NCI-H82 treated with DMSO at 0.1 percent for 48 hours (cell line): Measurements from ENCODE around the gene SAG.

Source experiments
- DNase-seq: peaks from one replicate; lab custom pipeline; 2025; ENCODE audit not compliant: unreplicated experiment; lab: John Stamatoyannopoulos, UW

Gene SAG

DNA sequence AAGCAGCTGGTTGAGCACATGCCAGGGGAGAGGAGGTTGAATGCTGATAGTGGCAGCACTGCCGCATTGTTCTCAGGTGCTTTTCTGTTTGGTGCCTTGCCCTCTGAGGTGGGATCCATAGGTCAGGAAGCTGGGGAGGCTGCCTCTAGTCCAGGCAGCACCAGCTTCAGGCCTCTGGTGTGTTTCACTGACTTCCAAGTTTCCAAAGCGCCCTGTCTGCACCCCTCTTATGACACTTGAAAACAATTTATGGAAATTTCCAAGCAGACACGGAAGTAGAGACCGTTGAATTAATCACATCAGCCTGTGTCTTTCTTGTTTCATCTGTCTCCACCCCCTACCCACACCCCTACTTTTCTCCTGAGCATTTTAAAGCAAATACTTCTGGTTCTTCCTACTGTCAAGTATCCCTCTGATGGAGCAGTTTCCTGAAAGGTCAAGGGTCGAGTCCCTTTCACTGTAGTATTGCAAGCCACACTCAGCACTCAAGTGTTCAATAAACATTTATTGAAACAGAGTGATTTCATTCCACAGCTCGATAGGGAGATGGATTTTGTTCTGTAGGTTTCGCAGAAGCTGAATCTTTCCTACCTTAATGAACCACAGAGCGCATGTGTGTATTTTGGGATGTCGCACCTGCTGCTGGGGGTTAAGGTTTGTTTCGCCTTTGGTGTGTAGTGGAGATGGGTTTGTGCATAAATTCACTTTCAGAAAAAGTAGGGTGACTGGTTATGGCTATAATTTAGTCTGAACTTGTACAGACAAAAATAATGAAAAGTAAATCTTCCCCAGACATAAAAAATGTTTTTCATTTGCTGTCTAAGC is 68.1 kb downstream of the SAG start:
- DNase-seq, result no peak

DNA sequence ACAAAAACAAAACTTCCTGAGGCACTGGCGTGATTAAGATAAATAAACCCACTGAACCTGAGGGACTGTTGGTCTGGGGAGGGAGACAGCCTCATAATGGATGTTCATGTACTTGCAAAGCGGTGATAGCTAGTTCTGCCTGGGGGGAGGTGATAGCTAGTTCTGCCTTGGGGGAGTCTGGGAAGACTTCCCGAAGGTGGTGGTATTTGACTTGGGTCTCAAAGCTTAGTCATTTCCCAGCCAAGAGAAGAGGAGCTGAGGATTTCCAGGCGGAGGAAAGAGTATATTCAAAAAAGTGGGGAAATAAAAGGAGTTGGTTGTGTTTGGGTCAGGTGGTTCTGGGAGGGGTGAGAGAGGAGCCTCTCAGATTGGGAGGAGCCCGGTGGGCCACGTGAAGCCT is 71.4 kb downstream of the SAG start:
- DNase-seq, result no peak

DNA sequence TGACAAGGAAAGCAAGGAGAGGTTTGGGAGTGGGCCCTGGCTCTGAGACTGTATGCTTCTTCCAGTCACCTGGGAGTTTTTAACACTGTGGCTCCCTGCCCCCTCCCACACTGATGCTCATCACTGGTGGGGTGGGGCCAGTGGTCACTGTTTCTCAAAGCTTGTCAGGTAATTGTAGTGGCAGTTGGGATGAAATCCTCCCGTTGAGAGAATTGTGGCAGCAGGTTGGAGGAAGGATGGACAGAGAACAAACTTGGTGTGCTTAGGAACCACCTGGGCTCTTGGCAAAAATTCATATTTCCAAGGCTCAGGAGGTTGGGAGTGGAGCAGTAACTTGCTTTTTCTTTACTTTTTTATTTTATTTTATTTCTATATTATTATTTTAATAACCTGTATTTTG is 71.8 kb downstream of the SAG start:
- DNase-seq, result no peak

DNA sequence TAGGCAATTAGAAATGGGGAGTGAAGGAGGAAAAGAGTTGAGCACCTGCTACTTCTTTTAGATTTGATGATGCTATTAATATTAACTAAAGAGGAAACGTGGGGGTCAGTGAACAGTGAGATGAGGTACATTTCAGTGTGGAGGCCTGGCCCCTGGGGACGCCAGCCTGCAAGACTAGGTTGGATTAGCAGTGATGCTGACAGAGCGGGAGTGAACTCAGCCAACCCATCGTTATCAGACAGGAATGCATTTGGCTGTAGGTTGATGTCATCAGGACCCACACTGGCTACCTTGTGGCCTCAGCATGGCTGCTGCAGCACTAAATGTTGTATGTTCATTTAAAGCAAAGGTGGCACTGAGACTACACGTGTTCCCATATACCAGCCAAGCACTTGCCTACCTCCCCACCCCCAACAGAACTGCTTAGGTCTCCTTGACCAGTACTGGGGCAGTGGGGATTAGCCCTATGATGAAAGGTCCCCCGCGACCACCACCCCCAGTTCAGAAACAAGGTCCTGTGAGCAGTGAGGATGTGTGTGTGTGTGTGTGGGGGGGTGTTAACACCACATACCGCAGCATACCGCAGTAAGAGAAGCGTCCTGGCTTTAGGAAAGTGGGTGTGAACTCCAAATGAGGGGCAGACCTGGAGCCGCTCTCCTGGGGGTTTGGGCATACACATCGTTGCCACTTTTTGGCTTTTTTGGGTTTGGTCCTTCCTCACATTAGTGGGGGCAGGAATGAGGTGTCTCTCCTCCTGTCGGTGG is 72.7 kb downstream of the SAG start:
- DNase-seq, result no peak

DNA sequence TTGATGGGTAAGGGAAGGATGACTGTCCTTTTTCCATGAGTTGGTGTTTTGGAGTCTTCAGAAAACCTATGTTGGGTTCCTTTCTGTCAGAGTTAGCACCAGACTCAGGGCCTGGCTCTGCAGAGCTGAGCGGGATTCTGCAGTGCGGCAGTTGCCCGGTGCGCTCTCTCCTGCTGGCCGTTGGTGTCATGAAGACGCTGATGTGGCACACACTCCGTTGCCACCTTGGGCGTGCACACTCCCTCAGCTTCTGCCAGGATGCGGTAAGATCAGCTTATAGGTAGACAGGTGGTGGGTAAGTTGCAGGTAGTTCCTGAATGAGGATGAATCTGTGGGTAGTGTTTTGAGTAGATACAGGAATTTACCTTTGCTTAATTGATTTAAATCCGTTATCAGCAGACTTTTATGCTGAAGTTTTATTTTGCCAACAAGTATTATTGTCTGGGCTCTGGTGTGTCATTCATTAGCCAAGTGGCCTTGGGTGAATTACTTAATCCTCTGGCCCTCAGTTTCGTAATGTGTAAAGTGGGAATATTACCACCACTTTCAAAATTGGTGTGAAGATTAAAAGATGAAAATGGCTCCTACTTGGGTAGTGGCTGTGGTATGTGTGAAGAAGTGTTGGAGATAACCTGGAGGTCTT is 73.5 kb downstream of the SAG start:
- DNase-seq, result no peak

DNA sequence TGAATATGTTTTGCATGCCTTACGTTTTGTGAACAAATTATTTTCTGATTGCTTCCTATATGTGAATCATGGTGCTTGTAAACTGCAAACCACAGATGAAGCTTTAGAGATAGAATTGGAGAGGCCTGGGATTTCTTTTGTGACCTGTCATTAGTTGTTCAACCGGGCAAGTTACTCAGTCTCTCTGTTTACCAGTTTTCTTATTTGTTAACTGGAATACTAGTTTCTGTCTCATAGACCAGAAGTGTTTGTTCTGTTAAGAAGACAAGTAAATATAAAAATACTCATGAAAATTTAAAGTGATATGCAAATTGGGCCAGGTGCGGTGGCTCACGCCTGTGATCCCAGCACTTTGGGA is 74.0 kb downstream of the SAG start:
- no peak for DNase-seq

DNA sequence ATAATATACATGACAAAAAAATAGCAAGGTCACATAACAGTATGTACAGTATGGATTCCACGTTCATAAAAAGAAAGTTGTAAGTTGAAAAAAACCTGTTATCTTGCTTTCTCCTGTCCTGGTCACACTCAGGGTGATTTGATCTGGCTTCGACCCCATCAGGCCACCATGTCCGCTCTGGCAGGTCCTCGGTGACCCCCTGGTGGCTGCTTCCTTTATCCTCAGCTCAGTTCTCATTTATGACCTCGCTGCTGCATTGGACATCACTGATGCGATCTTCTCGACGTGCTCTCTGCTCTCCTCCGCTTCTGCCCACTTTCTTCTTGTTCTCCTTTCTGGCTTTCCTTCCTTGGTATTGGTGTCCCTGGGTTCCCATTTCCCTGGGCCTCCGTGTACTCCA is 76.4 kb downstream of the SAG start:
- no peak for DNase-seq

DNA sequence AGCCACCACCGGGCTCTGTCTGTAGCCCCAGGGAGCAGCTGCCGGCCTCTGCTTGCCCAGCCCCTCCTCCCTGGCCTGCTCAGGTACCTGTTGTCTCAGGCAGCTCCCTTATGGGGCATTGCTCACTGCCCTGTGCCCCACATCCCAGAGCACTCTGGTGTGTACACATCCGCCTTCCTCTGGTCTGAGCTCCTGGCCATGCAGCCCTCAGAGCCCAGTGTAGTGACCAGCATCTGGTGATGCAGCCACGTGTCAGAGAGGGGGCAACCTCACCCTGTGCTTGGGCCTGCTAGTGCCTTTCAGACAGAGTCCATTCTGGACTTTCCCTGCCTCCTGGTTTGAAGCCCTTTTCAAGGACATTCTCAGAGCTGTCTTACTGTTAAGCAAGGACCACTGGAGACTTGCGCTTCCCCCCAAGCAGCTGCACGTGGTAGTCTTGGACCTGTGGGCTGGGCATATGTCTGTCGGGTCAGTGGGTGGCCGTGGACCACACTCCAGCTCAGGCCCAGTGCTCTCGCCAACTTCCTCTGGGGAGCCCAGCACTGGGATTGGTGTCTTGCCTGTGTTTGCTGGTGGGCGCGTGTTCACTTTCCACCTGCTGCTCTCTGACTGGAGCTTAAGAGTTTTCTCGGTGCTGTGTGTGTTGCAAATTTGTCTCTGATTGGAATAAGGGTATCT is 77.3 kb downstream of the SAG start:
- DNase-seq, result no peak

DNA sequence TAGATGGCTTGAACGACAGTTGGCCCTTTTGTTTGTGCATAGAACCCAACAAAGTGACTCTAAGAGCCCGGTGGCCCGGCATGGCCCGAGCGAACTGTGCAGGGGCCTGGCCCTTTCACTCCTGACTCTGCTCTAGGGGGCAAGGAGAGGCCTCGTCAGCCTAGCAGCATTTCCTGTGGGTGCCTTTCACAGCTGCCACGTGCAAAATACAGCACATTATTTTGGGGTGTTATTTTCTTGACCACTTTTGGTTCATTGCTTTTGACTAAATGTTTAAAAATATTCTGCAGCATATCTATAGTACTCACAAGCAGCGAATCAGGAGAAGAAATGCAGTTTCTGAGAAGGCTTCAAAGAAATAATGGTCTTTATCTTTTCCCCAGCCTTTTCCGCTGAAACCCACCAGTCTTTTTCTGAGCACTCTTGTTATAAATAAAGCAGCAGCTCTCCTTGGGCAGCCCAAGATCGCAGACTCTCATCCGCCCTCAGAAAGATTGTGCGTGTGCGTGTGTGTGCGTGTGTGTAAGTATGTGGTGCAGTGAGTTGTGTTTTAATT is 78.0 kb downstream of the SAG start:
- no peak for DNase-seq

DNA sequence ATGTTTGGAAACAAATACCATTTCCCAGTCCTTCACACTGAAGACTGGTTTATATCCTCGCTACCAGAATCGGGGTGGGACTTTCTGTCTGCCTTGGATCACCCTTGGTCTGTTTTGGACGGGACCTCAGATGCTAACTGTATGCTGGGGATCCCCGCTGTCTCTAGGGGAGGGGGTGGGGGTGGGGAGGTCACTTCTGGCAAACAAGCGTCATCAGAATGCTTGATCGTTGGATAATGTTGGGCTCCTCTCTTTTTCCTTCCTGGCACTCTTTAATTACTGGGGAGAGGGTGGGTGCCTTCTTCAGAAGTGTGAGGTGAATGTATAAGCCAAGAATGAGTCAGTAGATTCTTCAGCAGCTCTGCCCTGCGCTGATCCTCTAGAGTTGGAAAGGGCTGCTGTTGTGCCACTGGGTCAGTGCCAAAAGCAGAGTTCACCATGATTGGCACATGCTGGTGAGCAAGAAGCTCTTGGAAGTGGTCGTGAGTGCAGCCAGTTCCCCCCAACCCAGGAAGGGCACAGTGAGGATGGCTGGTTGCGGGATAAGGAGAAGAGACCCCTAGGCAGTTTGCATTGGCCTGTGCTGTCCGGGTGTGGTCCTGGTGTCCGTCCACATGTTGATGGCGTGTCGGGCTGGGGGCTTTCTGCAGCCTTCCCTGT is 78.9 kb downstream of the SAG start:
- DNase-seq, result no peak

DNA sequence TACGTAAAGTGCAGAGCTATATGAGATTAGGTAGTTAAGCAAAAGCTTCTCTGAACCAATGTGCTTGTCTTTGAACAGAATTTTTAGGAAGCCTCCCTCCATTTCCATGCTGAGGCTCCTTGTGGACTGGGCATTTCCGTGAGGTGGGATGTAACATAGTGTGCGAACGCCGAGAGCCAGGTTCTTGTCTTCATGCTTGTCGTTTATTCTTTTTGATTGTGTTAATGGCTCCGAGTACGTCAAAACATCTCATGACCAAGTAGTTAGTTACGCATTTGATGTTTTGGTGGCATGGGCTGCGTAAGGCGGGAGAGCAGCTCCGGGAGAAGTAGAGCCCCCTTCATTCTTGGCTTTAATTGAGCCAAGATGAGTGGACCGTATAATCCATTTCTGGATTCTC is 79.6 kb downstream of the SAG start:
- DNase-seq, result no peak

DNA sequence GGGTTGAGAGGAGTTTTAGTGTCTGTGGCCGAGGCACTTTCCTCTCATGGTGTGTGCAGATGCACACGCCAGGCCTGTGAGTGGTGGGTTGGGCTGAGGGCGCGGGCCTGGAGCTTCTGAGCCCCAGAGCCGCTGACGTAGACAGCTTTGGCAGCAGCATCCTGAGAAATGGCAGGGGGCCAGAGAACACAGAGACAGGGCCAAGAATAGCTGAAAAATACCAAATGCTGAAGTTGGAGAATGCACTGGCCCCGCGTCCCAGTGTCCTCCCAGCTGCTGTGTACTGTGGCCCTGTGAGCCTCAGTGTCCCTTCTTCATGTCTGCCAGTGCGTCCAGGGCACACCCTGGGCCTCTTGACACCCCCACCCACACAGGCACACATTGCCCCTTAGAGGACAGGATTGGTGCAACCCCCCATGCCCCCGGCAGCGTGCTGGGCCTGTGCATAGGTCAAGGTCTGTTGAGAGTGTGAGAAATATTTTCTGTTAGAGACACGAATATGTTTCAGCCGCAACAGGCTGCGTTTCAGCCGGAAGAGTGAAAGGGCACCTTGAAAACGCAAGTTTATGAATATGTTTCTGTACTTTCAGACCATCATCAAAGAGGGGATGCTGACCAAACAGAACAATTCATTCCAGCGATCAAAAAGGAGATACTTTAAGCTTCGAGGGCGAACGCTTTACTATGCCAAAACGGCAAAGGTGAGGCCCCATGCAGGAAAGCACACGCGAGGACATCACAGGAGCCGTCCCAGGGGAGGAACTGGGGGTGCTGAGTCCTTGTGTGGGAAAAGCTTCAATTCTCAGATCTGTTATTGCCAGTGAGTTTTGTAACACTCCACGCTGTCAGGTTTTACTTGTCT is 80.3 kb downstream of the SAG start:
- no peak for DNase-seq

DNA sequence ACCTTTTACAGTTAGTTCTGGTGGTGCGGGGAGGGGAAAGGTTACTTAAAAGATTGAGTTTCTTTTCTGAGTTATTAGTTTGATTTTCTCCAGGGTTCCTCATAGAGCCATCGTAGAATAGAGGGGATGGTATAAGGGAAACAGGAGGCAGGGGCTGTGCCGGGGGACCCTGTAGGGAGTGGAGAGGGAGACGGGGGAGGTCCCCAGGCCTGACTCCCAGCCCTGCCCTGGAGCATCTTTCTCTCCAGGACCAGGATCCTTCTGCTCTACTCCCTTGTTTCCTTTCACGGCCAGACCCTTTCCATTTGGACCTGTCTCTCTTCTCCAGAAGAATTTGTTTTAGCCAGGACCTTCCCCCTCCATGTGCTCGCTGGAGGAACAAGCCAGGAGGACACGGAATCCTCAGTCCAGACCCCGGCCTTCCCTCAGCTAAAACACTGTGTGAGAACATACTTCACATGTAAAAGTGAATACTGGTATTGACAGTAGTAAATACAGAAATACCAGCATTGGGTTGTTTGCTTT is 82.0 kb downstream of the SAG start:
- no peak for DNase-seq

DNA sequence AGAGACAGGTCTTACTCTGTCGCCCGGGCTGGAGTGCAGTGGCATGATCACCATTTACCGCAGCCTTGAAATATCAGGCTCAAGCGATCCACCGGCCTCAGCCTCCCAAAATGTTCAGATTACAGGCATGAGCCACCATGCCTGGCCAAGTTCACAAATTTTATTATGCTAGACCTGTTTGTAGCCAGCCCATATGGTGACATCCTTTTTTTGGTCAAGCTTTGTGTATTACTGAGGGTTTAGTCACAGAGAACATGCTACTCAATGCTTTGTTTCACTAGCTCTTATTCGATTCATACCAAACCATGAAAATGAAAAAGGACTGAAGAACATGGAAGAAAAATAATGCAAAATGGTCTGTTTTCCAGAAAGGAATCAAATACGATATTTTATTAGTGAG is 88.1 kb downstream of the SAG start:
- DNase-seq, result no peak
